ENCODE data around the gene FUT1. TPM values are rescaled to one million over a fixed set of nuclear protein-coding genes. Genes with fewer than 3 reads are reported as not detected.
"Not testable (repeated sequence)": the region's sequence is repeated elsewhere in the genome, so short reads cannot be mapped to it uniquely, and the experiment has no call there.

The FUT1 gene
- total RNA-seq, 1 donor from 2014 or later = 4.4 TPM

DNA sequence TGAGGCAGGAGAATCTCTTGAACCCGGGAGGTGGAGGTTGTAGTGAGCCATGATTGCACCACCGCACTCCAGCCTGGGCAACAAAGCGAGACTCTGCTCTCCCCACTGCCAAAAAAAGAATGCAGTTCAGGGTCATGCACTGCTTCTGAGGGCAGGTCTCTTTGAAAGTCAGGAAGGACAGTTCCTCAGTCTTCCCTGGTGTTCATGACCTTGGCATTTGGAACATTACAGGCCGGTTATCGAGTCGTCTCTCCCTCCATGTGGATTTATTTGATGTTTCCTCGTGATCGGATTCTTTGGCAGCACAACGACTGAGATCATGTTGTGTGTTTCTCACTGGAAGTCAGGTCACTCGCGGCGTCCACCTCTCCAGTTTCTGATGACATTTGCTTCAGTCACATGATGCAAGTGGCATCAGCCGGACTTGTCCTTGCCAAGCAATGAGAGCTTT lies 20.1 kb upstream of the FUT1 start:
- TF ChIP-seq, protein P1, sequence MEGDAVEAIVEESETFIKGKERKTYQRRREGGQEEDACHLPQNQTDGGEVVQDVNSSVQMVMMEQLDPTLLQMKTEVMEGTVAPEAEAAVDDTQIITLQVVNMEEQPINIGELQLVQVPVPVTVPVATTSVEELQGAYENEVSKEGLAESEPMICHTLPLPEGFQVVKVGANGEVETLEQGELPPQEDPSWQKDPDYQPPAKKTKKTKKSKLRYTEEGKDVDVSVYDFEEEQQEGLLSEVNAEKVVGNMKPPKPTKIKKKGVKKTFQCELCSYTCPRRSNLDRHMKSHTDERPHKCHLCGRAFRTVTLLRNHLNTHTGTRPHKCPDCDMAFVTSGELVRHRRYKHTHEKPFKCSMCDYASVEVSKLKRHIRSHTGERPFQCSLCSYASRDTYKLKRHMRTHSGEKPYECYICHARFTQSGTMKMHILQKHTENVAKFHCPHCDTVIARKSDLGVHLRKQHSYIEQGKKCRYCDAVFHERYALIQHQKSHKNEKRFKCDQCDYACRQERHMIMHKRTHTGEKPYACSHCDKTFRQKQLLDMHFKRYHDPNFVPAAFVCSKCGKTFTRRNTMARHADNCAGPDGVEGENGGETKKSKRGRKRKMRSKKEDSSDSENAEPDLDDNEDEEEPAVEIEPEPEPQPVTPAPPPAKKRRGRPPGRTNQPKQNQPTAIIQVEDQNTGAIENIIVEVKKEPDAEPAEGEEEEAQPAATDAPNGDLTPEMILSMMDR (IDR thresholded peaks at IDR 0.05; ENCODE audit: partially characterized antibody, unreplicated experiment) = no peak
- no peak overlapping the region for H3K27ac Mint-ChIP-seq (ENCODE audit: unreplicated experiment)
- no peak overlapping the region for H3K4me3 Mint-ChIP-seq (ENCODE audit: unreplicated experiment)
- H3K36me3 Mint-ChIP-seq (ENCODE audit: unreplicated experiment) = no peaks in the 10 kb centered on the region
- no peak for DNase-seq
- peaks cover 4% of the 10 kb centered on the region for H3K27me3 Mint-ChIP-seq (ENCODE audit: unreplicated experiment)
- H3K4me1 Mint-ChIP-seq (ENCODE audit: low read depth, unreplicated experiment) = peaks cover 4% of the 10 kb centered on the region
- peaks cover 2% of the 10 kb centered on the region for H3K9me3 Mint-ChIP-seq (ENCODE audit: unreplicated experiment)

DNA sequence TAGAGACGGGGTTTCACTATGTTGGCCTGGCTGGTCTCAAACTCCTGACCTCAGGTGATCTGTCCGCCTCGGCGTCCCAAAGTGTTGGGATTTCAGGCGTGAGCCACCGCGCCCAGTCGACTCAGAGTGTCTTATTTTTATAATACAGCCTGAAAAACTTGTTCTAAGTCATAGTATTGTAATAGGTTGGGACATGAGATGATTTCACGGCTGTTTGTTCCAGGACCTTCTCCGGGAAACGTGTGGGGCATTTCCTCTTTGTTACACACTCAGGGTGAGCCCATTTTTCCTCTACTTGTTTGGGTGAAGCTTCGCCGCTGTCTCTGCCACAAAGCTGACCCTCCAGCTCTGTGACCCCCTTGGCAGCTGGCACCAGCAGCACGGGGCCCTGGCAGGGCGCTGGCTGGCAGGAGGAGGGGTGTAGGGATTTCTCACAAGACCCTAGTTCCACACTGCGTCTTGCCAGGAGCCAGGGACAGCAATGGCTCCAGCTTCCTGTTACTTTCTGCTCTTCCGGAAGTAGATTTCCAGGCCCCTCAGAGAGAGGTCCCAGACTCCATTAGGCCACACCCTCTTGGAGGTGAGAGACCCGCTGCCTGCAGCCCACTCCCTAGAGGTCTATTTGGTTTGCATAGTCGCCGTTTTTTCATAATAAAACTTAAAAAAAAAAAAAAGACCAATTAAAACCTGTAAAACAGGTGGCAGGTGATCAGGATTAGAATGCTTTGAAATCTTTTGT lies 18.5 kb upstream of the FUT1 start:
- Mint-ChIP-seq H3K4me1 (ENCODE audit: low read depth, unreplicated experiment) (peaks cover 4% of the 10 kb centered on the region), H3K36me3 (ENCODE audit: unreplicated experiment) (no peaks in the 10 kb centered on the region), H3K9me3 (ENCODE audit: unreplicated experiment) (peaks cover 2% of the 10 kb centered on the region), H3K4me3 (ENCODE audit: unreplicated experiment) (no peak overlapping the region), H3K27me3 (ENCODE audit: unreplicated experiment) (peaks cover 2% of the 10 kb centered on the region), H3K27ac (ENCODE audit: unreplicated experiment) (no peak overlapping the region)
- no peak for DNase-seq
- TF ChIP-seq, protein P1 (IDR thresholded peaks at IDR 0.05; ENCODE audit: partially characterized antibody, unreplicated experiment) = no peak

DNA sequence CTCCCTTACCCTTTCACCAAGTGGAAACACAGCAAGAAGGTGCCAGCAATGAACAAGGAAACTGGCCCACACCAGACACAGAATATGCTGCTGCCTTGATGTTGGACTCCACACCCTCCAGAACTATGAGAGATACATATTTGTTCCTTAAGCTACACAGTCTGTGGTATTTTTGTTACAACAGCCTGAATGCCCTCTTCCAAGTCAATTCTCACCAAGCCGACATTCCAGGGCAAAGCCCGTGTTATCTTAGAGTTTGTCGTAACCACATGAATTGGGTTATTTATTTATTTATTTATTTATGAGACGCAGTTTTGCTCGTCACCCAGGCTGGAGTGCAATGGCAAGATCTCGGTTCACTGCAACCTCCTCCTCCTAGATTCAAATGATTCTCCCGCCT lies 17.8 kb upstream of the FUT1 start:
- no peaks in the 10 kb centered on the region for H3K36me3 Mint-ChIP-seq (ENCODE audit: unreplicated experiment)
- no peak overlapping the region for H3K4me3 Mint-ChIP-seq (ENCODE audit: unreplicated experiment)
- TF ChIP-seq, protein P1 (IDR thresholded peaks at IDR 0.05; ENCODE audit: partially characterized antibody, unreplicated experiment) = no peak
- peaks cover 2% of the 10 kb centered on the region for H3K9me3 Mint-ChIP-seq (ENCODE audit: unreplicated experiment)
- DNase-seq = no peak
- H3K27me3 Mint-ChIP-seq (ENCODE audit: unreplicated experiment) = peaks cover 2% of the 10 kb centered on the region
- H3K4me1 Mint-ChIP-seq (ENCODE audit: low read depth, unreplicated experiment) = peaks cover 4% of the 10 kb centered on the region
- no peak overlapping the region for H3K27ac Mint-ChIP-seq (ENCODE audit: unreplicated experiment)

DNA sequence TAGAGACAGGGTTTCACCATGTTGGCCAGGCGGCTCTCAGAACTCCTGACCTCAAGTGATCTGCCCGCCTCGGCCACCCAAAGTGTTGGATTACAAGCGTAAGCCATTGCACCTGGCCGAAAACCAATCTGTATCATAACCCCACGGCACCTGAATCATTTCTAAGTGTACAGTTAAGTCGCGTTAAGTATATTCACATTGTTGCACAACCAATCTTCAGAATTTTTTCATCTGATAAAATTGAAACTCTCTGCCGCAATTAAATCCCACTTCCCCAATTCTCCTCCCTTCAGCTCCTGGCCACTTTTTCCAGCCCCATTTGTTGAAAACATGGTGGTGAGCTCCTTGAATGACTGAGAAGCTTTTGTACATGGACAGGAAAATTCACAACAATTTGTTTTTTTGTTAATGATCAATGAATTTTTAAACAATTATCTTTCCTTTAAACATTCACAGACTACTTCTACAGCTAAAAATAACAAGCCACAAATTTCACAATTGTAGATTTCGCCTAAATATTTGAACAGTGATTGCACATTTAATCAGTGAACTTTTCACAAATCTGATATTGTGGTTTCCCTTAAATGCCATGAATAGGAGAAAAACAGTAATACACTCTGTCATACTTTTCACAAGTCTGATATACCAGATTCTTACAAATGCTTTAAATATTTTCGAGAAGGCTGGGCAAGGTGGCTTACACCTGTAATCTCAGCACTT lies 16.7 kb upstream of the FUT1 start:
- no peak overlapping the region for H3K27ac Mint-ChIP-seq (ENCODE audit: unreplicated experiment)
- H3K9me3 Mint-ChIP-seq (ENCODE audit: unreplicated experiment) = no peaks in the 10 kb centered on the region
- DNase-seq = no peak
- H3K27me3 Mint-ChIP-seq (ENCODE audit: unreplicated experiment) = peaks cover 2% of the 10 kb centered on the region
- H3K4me3 Mint-ChIP-seq (ENCODE audit: unreplicated experiment) = no peak overlapping the region
- no peaks in the 10 kb centered on the region for H3K36me3 Mint-ChIP-seq (ENCODE audit: unreplicated experiment)
- peaks cover 4% of the 10 kb centered on the region for H3K4me1 Mint-ChIP-seq (ENCODE audit: low read depth, unreplicated experiment)
- TF ChIP-seq, protein P1 (IDR thresholded peaks at IDR 0.05; ENCODE audit: partially characterized antibody, unreplicated experiment) = no peak

DNA sequence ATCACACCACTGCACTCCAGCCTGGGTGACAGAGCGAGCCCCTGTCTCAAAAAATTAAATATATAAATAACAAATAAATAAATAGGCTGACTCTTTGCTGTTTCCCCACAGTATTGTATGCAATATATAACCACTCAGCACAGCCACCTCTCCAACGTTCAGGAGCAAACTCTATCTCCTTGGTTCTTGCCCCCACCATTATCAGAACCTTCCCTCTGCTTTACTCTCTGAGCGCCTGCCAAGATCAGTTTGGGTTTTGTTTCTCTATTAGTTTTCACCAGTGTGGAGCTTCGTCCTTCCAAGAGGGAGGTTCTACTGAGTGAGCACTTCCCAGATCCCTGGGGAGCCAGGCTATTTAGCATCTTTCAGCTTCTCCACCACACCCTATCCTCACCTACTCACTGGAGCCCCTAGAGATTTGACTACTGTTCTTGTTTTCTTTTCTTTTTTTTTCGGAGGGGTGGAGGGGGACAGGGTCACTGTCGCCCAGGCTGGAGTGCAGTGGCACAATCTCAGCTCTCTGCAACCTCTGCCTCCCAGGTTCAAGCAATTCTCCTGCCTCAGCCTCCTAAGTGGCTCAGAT lies 15.8 kb upstream of the FUT1 start:
- not testable (repeated sequence) for DNase-seq; H3K36me3 Mint-ChIP-seq (ENCODE audit: unreplicated experiment); H3K4me3 Mint-ChIP-seq (ENCODE audit: unreplicated experiment); H3K4me1 Mint-ChIP-seq (ENCODE audit: low read depth, unreplicated experiment); H3K27me3 Mint-ChIP-seq (ENCODE audit: unreplicated experiment); H3K9me3 Mint-ChIP-seq (ENCODE audit: unreplicated experiment); H3K27ac Mint-ChIP-seq (ENCODE audit: unreplicated experiment)

- H3K4me1 Mint-ChIP-seq (ENCODE audit: low read depth, unreplicated experiment); H3K9me3 Mint-ChIP-seq (ENCODE audit: unreplicated experiment); H3K27ac Mint-ChIP-seq (ENCODE audit: unreplicated experiment); H3K27me3 Mint-ChIP-seq (ENCODE audit: unreplicated experiment); DNase-seq; H3K4me3 Mint-ChIP-seq (ENCODE audit: unreplicated experiment); H3K36me3 Mint-ChIP-seq (ENCODE audit: unreplicated experiment): not testable (repeated sequence)
These were observed 13.4 kb upstream of the FUT1 start for GRCh38 chr19:48765816-48766215.
